Neural progenitor cell (in vitro differentiated cells): ENCODE data around the gene MID1. TPM values are rescaled to one million over a fixed set of nuclear protein-coding genes. Genes with fewer than 3 reads are reported as not detected.

Source experiments
- DNase-seq: peaks from one replicate; pipeline ENCODE4 v3.0.0-alpha.2; 2016; ENCODE audit warnings: low spot score
- H2AFZ ChIP-seq: fragments of 200-600 bp; sonication (generic); replicated peaks from 2 replicates; pipeline ENCODE4 v1.6.1; 2016; ENCODE audit warnings: antibody characterized with exemption
- H3F3A ChIP-seq: fragments of 200-600 bp; sonication (generic); 2 replicates; pipeline ENCODE4 v1.6.1; 2016; ENCODE audit warnings: antibody characterized with exemption, low read depth
- H3K27ac ChIP-seq: fragments of 200-600 bp; sonication (generic); 2 replicates; pipeline ENCODE4 v1.5.1; 2016; ENCODE audit warnings: mild to moderate bottlenecking
- H3K27me3 ChIP-seq: fragments of 200-600 bp; sonication (generic); 2 replicates; pipeline ENCODE4 v1.6.1; 2016; ENCODE audit warnings: mild to moderate bottlenecking, moderate library complexity
- H3K36me3 ChIP-seq: fragments of 200-600 bp; sonication (generic); 2 replicates; pipeline ENCODE4 v1.5.1; 2016
- H3K4me1 ChIP-seq: fragments of 200-600 bp; sonication (generic); 2 replicates; pipeline ENCODE4 v1.6.1; 2016; ENCODE audit warnings: mixed run types
- H3K4me2 ChIP-seq: fragments of 200-600 bp; sonication (generic); 2 replicates; pipeline ENCODE4 v1.6.1; 2016
- H3K4me3 ChIP-seq: fragments of 200-600 bp; sonication (generic); 2 replicates; pipeline ENCODE4 v1.5.1; 2016
- H3K79me2 ChIP-seq: fragments of 200-600 bp; sonication (generic); 2 replicates; pipeline ENCODE4 v1.6.1; 2016; ENCODE audit warnings: low read depth
- H3K9ac ChIP-seq: fragments of 200-600 bp; sonication (generic); 2 replicates; pipeline ENCODE4 v1.6.1; 2016
- H3K9me3 ChIP-seq: fragments of 200-600 bp; sonication (generic); 2 replicates; pipeline ENCODE4 v1.5.1; 2016; ENCODE audit warnings: low read depth
- H4K20me1 ChIP-seq: fragments of 200-600 bp; sonication (generic); 2 replicates; pipeline ENCODE4 v1.6.1; 2016; ENCODE audit warnings: low read depth
- H3K27ac Mint-ChIP-seq: 3 replicates; pipeline ENCODE4 v1.8.0; 2021; ENCODE audit warnings: mixed read lengths
- H3K27me3 Mint-ChIP-seq: 2 replicates; pipeline ENCODE4 v1.8.0; 2022; ENCODE audit warnings: low read depth, mild to moderate bottlenecking, inconsistent platforms, moderate library complexity, mixed read lengths; ENCODE audit not compliant: insufficient read depth
- H3K36me3 Mint-ChIP-seq: 3 replicates; pipeline ENCODE4 v1.8.0; 2021; ENCODE audit warnings: mixed read lengths
- H3K4me1 Mint-ChIP-seq: 3 replicates; pipeline ENCODE4 v1.8.0; 2021; ENCODE audit warnings: mixed read lengths
- H3K4me3 Mint-ChIP-seq: 3 replicates; pipeline ENCODE4 v1.8.0; 2021; ENCODE audit warnings: mild to moderate bottlenecking, moderate library complexity, mixed read lengths
- H3K9me3 Mint-ChIP-seq: 3 replicates; pipeline ENCODE4 v1.8.0; 2020; ENCODE audit warnings: mixed read lengths
- EZH2 ChIP-seq: fragments of 200-600 bp; sonication (generic); IDR thresholded peaks from 2 replicates; pipeline ENCODE4 v1.6.1; 2017; ENCODE audit warnings: antibody characterized with exemption, mild to moderate bottlenecking, moderate library complexity
- EZH2phosphoT487 ChIP-seq: fragments of 200-600 bp; sonication (generic); IDR thresholded peaks from 2 replicates; pipeline ENCODE4 v1.6.1; 2017; ENCODE audit warnings: antibody characterized with exemption
- total RNA-seq: library from RNA; depleted of rRNA; stranded (reverse); fragments of >200 nt; gene quantifications from 2 replicates; pipeline ENCODE4 v1.2.3, GENCODE V29; 2015; ENCODE audit warnings: low replicate concordance
- TF ChIP-seq, protein P1 (sequence below): fragments of 200-600 bp; sonication (generic); IDR thresholded peaks from 2 replicates; pipeline ENCODE4 v1.5.1; 2017; ENCODE audit warnings: antibody characterized with exemption, mild to moderate bottlenecking

The MID1 gene
- total RNA-seq, 1 donor from 2014 or later, result 29.5 TPM

- Histone ChIP-seq H3K79me2 (peaks cover 57% of the 10 kb centered on the region), H3K9me3 (no peaks in the 10 kb centered on the region), H3K4me3 (peak overlapping the region; percentile 61), H3K4me2 (peak overlapping the region; percentile 74), H4K20me1 (peaks cover 7% of the 10 kb centered on the region), H3K27me3 (no peaks in the 10 kb centered on the region), H3K9ac (peak overlapping the region; percentile 38), H2AFZ (no peak overlapping the region), H3K4me1 (peaks cover 35% of the 10 kb centered on the region), H3K36me3 (no peaks in the 10 kb centered on the region), H3F3A (peaks cover 26% of the 10 kb centered on the region), H3K27ac (no peak overlapping the region)
- Mint-ChIP-seq H3K4me3 (peak overlapping the region; percentile 93), H3K9me3 (peaks cover 2% of the 10 kb centered on the region), H3K27ac (peak overlapping the region; percentile 98), H3K4me1 (peaks cover 61% of the 10 kb centered on the region), H3K27me3 (peaks cover 4% of the 10 kb centered on the region), H3K36me3 (peaks cover 6% of the 10 kb centered on the region)
- peak; percentile 31 for DNase-seq
- TF ChIP-seq EZH2phosphoT487, result no peak
- no peak for TF ChIP-seq EZH2
- TF ChIP-seq, protein P1, sequence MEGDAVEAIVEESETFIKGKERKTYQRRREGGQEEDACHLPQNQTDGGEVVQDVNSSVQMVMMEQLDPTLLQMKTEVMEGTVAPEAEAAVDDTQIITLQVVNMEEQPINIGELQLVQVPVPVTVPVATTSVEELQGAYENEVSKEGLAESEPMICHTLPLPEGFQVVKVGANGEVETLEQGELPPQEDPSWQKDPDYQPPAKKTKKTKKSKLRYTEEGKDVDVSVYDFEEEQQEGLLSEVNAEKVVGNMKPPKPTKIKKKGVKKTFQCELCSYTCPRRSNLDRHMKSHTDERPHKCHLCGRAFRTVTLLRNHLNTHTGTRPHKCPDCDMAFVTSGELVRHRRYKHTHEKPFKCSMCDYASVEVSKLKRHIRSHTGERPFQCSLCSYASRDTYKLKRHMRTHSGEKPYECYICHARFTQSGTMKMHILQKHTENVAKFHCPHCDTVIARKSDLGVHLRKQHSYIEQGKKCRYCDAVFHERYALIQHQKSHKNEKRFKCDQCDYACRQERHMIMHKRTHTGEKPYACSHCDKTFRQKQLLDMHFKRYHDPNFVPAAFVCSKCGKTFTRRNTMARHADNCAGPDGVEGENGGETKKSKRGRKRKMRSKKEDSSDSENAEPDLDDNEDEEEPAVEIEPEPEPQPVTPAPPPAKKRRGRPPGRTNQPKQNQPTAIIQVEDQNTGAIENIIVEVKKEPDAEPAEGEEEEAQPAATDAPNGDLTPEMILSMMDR, result no peak
Observed at GRCh38 chrX:10618961-10619360, 1.4 kb downstream of the MID1 start.

DNA sequence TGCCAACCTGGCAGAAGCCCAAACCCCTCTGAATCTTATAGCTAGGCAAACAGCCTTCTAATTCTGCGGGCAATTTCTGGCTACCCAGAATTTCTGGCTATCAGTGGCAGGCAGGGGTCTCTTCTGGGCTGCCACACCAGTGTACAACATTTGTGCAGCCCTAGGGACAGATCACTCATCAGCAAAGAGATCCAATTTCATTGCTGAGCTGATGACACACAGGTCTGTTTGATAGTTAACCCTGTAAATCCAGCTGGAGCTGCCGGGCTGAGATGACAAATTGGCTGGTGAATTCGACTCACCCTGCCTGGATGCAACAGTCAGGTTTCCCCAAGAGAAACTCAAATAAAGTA lies 2.4 kb downstream of the MID1 start:
- no peak for DNase-seq
- Mint-ChIP-seq H3K27ac (peak overlapping the region; percentile 98), H3K4me1 (peaks cover 65% of the 10 kb centered on the region), H3K9me3 (peaks cover 2% of the 10 kb centered on the region), H3K27me3 (peaks cover 6% of the 10 kb centered on the region), H3K4me3 (peak overlapping the region; percentile 93), H3K36me3 (peaks cover 10% of the 10 kb centered on the region)
- TF ChIP-seq EZH2phosphoT487, result no peak
- no peaks in the 10 kb centered on the region for H3K27me3 ChIP-seq
- H3K4me2 ChIP-seq, result peak overlapping the region; percentile 74
- H3K9ac ChIP-seq, result no peak overlapping the region
- no peak overlapping the region for H3K27ac ChIP-seq
- H3K79me2 ChIP-seq, result peaks cover 64% of the 10 kb centered on the region
- no peaks in the 10 kb centered on the region for H3K9me3 ChIP-seq
- H3K4me1 ChIP-seq, result peaks cover 38% of the 10 kb centered on the region
- H4K20me1 ChIP-seq, result peaks cover 7% of the 10 kb centered on the region
- no peaks in the 10 kb centered on the region for H3K36me3 ChIP-seq
- H3F3A ChIP-seq, result peaks cover 26% of the 10 kb centered on the region
- no peak overlapping the region for H2AFZ ChIP-seq
- H3K4me3 ChIP-seq, result peak overlapping the region; percentile 61

DNA sequence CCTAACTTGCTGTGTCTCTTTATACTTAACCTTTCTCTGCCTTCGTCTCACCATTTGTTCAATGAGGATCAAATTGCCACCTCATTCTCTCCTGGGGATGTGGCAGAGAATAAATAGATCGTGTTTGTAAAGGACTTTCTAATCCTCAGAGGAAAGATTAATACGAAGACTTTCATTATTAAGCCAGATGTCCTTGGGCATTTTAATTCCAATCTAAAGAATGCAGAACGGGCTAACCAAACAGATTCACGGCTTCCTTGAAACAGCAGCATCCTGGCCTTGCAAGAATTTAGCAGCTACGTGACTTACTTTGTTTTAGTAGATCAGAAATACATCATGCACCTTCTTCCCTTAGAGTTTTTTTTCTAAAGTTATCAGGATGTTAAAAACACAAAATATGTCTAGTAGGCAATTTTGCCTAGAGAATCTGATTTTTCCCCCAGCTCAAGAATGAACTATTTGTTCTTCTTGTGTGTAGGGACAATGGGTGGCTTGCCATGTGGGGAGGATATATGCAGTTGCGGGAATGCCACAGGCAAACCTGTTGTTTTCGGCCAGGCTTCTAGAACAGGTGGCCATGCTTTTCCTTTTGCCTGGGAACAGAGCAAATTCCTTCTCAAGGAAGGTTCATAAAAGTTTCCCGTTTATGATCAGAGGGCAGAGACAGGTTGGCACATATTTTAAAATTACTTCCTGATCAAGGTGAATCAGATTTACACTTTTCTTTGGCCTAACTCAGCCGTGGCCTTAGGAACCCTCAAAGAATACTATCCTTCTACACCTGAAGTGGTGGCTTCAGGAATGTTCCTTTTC lies 3.0 kb downstream of the MID1 start:
- H3K9ac ChIP-seq, result no peak overlapping the region
- H3K27me3 Mint-ChIP-seq, result peaks cover 6% of the 10 kb centered on the region
- no peaks in the 10 kb centered on the region for H3K9me3 ChIP-seq
- no peaks in the 10 kb centered on the region for H3K36me3 ChIP-seq
- peaks cover 2% of the 10 kb centered on the region for H3K9me3 Mint-ChIP-seq
- H3K4me3 ChIP-seq, result peak overlapping the region; percentile 61
- peak; percentile 25 for DNase-seq
- peak overlapping the region; percentile 98 for H3K27ac Mint-ChIP-seq
- H3F3A ChIP-seq, result peaks cover 26% of the 10 kb centered on the region
- TF ChIP-seq EZH2phosphoT487 (no peak), EZH2 (no peak)
- TF ChIP-seq, protein P1, result no peak
- peak overlapping the region; percentile 93 for H3K4me3 Mint-ChIP-seq
- peaks cover 7% of the 10 kb centered on the region for H4K20me1 ChIP-seq
- H3K4me1 Mint-ChIP-seq, result peaks cover 67% of the 10 kb centered on the region
- H3K27me3 ChIP-seq, result no peaks in the 10 kb centered on the region
- H3K4me1 ChIP-seq, result peaks cover 40% of the 10 kb centered on the region
- no peak overlapping the region for H3K27ac ChIP-seq
- H2AFZ ChIP-seq, result no peak overlapping the region
- H3K4me2 ChIP-seq, result peak overlapping the region; percentile 74
- peaks cover 11% of the 10 kb centered on the region for H3K36me3 Mint-ChIP-seq
- peaks cover 70% of the 10 kb centered on the region for H3K79me2 ChIP-seq
